ENCODE data around the gene PRKCB. TPM values are rescaled to one million over a fixed set of nuclear protein-coding genes. Genes with fewer than 3 reads are reported as not detected.

The PRKCB gene
- total and polyA plus RNA-seq, 2 experiments from 2014 or later = 0.70 to 0.92 TPM

- H3K27ac ChIP-seq = no peak overlapping the region
- H3K4me2 ChIP-seq = no peak overlapping the region
- no peaks in the 10 kb centered on the region for H3K36me3 ChIP-seq (replicated peaks; ENCODE audit: insufficient read depth, low read depth)
- 91% methylated on average over 3 of the region's 3 CpGs for WGBS (ENCODE audit: low lambda C conversion rate, missing lambda C conversion rate)
- H3K4me3 ChIP-seq = no peak overlapping the region
- TF ChIP-seq EZH2 (IDR thresholded peaks at IDR 0.05; ENCODE audit: borderline replicate concordance) (no peak), CTCF (IDR thresholded peaks at IDR 0.05; ENCODE audit: poor library complexity) (no peak), EZH2phosphoT487 (IDR thresholded peaks at IDR 0.05; ENCODE audit: low read depth, severe bottlenecking, unreplicated experiment) (no peak)
- no peaks in the 10 kb centered on the region for H4K20me1 ChIP-seq (ENCODE audit: insufficient read depth, poor library complexity, severe bottlenecking)
- H2AFZ ChIP-seq = no peak overlapping the region
- no peaks in the 10 kb centered on the region for H3K9me3 ChIP-seq (ENCODE audit: low read depth)
- H3K4me1 ChIP-seq (ENCODE audit: insufficient read depth) = peaks cover 4% of the 10 kb centered on the region
- H3K9me2 ChIP-seq (replicated peaks; ENCODE audit: insufficient read depth) = no peaks in the 10 kb centered on the region
- no peak for DNase-seq (ENCODE audit: low spot score)
- no peaks in the 10 kb centered on the region for H3K79me2 ChIP-seq
- no peaks in the 10 kb centered on the region for H3K27me3 ChIP-seq
Observed at GRCh38 chr16:24111724-24112302, 276.0 kb downstream of the PRKCB start.

DNA sequence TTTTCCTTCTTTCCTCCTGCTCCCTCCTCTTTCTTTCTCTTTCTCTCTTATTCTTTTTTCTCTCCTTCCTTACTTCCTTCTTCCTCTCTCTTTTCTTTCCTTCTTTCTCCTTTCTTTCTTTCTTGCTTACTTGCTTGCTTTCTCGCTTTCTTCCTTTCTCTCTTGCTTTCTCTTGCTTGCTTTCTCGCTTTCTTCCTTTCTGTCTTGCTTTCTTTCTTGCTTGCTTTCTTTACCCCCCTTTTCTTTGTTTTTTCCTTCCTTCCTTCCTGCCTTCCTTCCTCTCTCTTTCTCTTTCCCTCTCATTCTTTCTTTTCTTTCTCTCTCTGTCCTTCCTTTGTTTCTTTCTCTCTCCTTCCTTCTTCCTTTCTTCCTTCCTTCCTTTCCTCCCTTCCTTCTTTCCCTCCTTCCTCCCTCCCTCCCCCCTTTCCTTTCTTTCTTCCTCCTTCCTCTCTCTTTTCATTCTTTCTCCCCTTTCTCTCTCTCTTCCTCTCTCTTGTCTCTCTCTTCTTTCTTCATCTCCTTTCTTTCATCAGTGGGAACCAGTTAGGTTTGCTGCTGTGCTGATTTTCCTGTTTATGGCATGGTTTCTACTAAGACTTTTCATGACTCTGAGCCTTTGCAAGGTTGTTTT is 277.4 kb downstream of the PRKCB start:
- H3K9me3 ChIP-seq (ENCODE audit: low read depth) = no peaks in the 10 kb centered on the region
- H2AFZ ChIP-seq = no peak overlapping the region
- no peaks in the 10 kb centered on the region for H3K79me2 ChIP-seq
- peaks cover 4% of the 10 kb centered on the region for H3K4me1 ChIP-seq (ENCODE audit: insufficient read depth)
- no peaks in the 10 kb centered on the region for H4K20me1 ChIP-seq (ENCODE audit: insufficient read depth, poor library complexity, severe bottlenecking)
- 92% methylated on average over 2 of the region's 2 CpGs for WGBS (ENCODE audit: low lambda C conversion rate, missing lambda C conversion rate)
- no peaks in the 10 kb centered on the region for H3K9me2 ChIP-seq (replicated peaks; ENCODE audit: insufficient read depth)
- no peak for DNase-seq (ENCODE audit: low spot score)
- H3K4me2 ChIP-seq = no peak overlapping the region
- no peak overlapping the region for H3K4me3 ChIP-seq
- no peaks in the 10 kb centered on the region for H3K36me3 ChIP-seq (replicated peaks; ENCODE audit: insufficient read depth, low read depth)
- H3K27ac ChIP-seq = no peak overlapping the region
- TF ChIP-seq CTCF (IDR thresholded peaks at IDR 0.05; ENCODE audit: poor library complexity) = no peak
- no peak for TF ChIP-seq EZH2 (IDR thresholded peaks at IDR 0.05; ENCODE audit: borderline replicate concordance)
- TF ChIP-seq EZH2phosphoT487 (IDR thresholded peaks at IDR 0.05; ENCODE audit: low read depth, severe bottlenecking, unreplicated experiment) = no peak
- H3K27me3 ChIP-seq = peaks cover 3% of the 10 kb centered on the region

DNA sequence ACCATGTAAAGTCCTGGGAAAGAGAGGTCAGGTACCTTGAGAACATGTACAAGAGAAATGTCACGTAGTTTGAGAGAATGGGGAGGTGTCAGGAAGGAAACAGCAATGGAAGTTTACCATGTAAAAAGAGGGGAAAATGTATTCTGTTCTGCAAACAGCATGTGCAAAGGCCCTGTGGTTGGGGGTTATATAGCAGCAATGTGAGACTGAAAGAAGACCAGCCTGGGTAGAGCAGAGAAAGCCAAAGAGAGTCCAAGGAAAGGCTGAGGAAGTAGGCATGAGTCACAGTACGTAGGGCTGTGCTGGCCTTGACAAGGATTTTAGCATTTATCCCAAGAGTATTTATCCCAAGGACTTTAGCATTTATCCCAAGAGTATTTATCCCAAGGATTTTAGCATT is 279.1 kb downstream of the PRKCB start:
- H3K4me3 ChIP-seq = no peak overlapping the region
- DNase-seq (ENCODE audit: low spot score) = no peak
- no peaks in the 10 kb centered on the region for H3K9me3 ChIP-seq (ENCODE audit: low read depth)
- H3K4me1 ChIP-seq (ENCODE audit: insufficient read depth) = peaks cover 4% of the 10 kb centered on the region
- H2AFZ ChIP-seq = no peak overlapping the region
- H4K20me1 ChIP-seq (ENCODE audit: insufficient read depth, poor library complexity, severe bottlenecking) = no peaks in the 10 kb centered on the region
- H3K9me2 ChIP-seq (replicated peaks; ENCODE audit: insufficient read depth) = no peaks in the 10 kb centered on the region
- H3K36me3 ChIP-seq (replicated peaks; ENCODE audit: insufficient read depth, low read depth) = no peaks in the 10 kb centered on the region
- 78% methylated on average over 2 of the region's 2 CpGs for WGBS (ENCODE audit: low lambda C conversion rate, missing lambda C conversion rate)
- TF ChIP-seq EZH2 (IDR thresholded peaks at IDR 0.05; ENCODE audit: borderline replicate concordance) = no peak
- TF ChIP-seq EZH2phosphoT487 (IDR thresholded peaks at IDR 0.05; ENCODE audit: low read depth, severe bottlenecking, unreplicated experiment) = no peak
- TF ChIP-seq CTCF (IDR thresholded peaks at IDR 0.05; ENCODE audit: poor library complexity) = no peak
- H3K4me2 ChIP-seq = no peak overlapping the region
- H3K27ac ChIP-seq = no peak overlapping the region
- H3K27me3 ChIP-seq = peaks cover 7% of the 10 kb centered on the region
- H3K79me2 ChIP-seq = no peaks in the 10 kb centered on the region
